ENCODE data around the gene GLP1R.
"Not testable (repeated sequence)": the region's sequence is repeated elsewhere in the genome, so short reads cannot be mapped to it uniquely, and the experiment has no call there.

Gene GLP1R

DNA sequence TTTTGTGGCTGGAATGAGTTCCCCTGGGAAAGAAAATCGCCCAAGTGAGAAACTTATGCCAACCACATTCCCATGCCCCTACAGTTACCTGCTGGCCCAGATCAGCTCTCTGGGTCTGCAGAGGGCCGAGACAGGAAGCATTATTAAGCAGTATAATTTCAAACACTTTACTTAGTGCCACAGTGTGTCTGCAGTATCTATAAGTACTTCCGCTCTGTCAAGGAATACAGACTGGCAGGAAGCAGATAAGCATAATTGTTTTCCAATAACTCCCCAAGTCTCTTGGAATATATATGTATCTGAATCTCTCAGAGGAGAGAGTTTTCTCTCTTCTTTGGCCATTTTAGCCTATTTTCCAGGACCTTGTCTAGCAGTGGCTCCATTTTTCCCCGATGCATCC, 41.5 kb downstream of the GLP1R start:
- no peak for DNase-seq

DNA sequence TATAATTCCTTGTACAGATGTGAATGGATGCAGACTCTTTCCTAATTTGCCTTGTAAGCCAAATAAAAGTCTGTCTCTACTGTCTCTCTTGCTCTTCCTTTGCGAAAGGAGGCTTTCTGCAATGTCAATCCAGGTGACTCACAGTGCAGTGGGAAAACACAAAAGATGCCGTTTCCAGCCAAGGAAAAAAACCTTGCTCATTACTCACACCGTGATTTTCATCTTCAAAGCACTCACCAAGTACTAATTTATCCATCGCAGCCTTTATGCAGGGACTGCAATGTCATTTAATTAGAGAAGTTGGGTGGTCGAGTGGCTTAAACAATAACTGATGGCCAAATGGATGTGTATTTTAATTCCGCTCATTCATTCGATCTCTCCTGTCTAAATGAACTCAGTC, 42.6 kb downstream of the GLP1R start:
- no peak for DNase-seq

DNA sequence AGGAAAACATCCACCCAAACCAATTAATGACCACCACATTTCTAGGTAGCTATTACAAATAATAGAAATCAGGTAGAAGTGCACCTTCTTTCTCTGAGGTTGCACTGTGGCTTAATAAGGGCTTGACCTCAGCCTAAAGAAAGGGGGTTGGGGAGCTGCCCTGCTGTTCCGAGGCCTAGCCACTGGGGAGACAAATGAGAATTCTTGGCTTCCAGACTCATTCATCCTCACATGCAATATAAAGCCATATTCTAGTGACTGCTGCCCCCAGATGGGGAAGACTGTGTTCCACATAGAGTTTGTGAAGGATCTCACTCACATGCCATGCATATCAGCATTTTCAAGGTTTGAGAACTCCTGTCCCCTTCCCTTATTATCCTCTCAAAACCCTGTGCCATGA, 43.5 kb downstream of the GLP1R start:
- DNase-seq: no peak

GRCh38 chr6:39093149-39093708, 44.6 kb downstream of the GLP1R start:
- no peak for DNase-seq

GRCh38 chr6:39095578-39095977, 47.0 kb downstream of the GLP1R start:
- no peak for DNase-seq

GRCh38 chr6:39100358-39100757, 51.8 kb downstream of the GLP1R start:
- DNase-seq: no peak

GRCh38 chr6:39102071-39102820, 53.7 kb downstream of the GLP1R start:
- DNase-seq: no peak

DNA sequence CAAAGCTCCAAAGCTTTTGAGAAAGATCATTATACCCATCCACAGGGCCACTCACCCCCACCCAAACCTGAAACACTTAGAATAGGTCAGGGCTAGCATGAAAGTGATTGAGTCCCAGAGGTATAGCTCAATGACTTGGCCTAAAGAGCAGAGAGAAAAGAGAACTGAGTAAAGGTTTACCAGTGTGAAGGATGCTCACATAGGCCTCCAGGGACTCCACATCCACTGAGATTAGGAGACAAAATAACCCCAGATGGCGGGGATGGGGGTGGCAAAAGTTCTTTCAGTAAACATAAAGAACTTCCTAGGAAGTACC, 54.2 kb downstream of the GLP1R start:
- DNase-seq: no peak

- no peak for DNase-seq
Observed at GRCh38 chr6:39104528-39104927, 55.9 kb downstream of the GLP1R start.

DNA sequence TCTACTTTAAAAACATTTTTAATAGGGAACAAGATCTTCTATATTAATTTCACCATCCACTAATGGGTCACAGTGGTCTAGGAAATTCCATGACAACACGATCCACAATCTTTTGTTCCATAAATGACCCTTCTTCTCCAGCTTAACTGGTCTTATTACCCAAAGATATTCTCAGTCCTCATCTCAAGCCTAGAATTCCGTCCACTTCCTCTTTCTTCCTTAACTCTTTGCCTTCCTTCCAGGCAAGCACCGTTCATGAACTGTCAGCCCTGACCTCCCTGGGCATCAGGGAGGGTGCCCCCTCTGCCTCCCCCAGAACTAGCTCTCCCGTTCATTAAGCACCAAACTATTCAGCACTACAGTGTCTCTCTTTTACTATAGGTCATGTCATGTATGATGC, 58.5 kb downstream of the GLP1R start:
- no peak for DNase-seq

DNA sequence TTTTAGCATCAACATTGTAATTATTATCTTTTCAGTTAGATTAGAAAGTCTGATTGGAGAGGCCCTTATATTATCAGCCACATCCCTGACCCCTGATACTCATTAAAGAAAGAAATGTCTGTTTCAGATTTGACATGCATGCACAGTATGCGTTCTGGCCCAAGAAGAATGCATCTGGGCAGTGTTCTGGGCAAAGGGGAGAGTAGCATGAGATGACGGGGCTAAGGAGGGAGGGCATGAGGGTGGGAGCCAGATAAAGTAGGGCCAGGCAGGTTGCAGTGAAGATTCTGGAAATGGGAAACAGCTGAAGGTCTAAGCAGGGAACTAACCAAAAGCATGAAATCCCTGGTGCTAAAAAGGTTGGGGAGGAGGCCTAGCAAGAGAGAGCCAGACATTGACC, 59.1 kb downstream of the GLP1R start:
- DNase-seq: no peak

GRCh38 chr6:39108041-39108839, 59.7 kb downstream of the GLP1R start:
- DNase-seq: no peak

DNA sequence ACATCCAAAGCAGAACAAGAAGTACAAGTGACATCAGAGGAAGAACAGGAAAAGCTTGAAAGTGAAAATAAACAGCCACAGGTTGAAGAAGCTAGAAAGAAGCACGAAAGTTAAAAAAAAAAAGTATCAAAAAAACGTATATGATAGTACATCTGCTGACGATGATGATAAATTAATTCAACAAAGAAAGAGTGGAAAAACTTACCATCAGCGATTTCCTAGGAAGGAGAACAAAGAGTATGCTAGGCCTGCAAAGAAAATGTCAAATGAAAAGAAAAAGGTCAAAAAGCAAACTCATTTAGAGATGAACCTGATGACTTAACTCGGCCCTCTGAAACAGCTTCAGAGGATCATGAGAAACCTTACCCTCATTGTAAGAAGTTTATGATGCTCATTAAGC, 62.7 kb downstream of the GLP1R start:
- no peak for DNase-seq

DNA sequence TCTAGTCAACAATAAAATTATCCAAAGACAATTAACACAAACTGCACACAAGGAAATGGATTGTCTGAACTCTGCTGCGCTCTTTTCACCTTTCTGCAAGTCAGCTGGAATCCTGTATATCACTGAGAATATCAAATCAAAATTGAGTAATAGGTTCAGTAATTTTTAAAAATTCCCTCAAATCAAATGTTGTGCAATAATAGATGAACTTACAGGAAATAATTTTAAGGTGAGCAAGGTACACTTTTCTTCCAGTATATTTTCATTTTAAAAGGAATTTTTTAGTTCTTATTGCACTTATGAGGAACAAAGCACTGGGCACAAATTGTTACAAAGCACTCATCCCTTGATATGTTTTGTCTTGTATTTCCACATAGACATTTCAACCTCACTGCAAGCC, 65.2 kb downstream of the GLP1R start:
- DNase-seq: peak; percentile 32

DNA sequence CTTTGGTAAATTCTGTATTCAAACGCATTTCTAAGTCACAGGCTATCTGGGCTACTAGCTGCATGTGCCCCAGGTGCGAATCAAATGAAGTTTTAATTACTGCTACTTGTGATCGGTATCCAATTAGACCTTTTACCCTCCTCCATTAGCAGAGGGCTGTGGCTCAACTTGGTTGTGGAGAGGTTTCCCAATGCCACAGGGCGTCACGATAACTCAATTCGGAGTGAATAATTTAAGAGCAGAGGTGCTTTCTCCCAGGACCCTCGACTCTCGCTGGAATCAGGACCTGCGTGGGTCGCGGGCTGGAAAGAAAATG, 65.8 kb downstream of the GLP1R start:
- DNase-seq: no peak

- DNase-seq: peak; percentile 90
Observed at GRCh38 chr6:39114704-39115599, 66.4 kb downstream of the GLP1R start, which contains the start of gene SAYSD1. Gene SAYSD1 (minus strand): TSS chr6:39115186. CDS start chr6:39115089, 97 bp downstream.

- no peak for DNase-seq
Observed at GRCh38 chr6:39118921-39119320, 70.3 kb downstream of the GLP1R start.

GRCh38 chr6:39124114-39124513, 75.5 kb downstream of the GLP1R start:
- no peak for DNase-seq

DNA sequence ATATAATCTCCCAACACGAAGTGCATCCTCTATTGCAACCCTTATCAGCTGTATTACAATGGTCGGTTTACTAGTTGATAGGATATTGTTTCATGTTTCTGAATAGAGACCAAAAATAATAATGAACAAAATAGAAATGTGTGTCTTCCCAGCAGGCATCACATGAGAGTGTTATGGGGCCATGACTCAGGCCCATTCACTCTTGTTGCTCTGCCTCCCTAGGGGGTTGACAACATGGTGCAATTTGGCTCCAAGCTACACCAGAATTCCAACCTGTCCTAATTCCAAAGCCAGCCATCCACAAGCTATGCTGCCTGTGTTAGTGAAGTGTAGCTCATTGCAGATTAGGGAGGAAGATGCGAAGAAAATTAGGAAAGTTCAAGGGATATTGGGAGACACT, 79.5 kb downstream of the GLP1R start:
- DNase-seq: no peak

DNA sequence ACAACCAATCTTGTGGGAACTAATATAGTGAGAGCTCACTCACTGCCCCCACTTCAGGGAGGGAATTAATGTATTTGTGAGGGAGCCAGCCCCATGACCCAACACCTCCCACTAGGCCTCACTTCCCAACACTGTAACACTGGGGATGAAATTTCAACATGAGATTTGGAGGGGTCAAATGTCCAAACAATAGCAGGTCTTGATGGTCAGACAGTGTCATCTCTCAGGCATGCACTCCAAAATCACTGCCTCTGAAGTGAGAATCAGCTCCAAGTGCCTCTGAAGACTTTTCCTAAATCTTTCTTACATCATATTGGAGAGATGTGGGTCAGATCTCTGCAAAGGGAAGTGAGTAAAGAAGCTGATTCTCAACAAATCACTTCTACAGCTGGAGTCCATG, 80.3 kb downstream of the GLP1R start:
- no peak for DNase-seq

- no peak for DNase-seq
Observed at GRCh38 chr6:39130691-39131090, 82.1 kb downstream of the GLP1R start.

DNA sequence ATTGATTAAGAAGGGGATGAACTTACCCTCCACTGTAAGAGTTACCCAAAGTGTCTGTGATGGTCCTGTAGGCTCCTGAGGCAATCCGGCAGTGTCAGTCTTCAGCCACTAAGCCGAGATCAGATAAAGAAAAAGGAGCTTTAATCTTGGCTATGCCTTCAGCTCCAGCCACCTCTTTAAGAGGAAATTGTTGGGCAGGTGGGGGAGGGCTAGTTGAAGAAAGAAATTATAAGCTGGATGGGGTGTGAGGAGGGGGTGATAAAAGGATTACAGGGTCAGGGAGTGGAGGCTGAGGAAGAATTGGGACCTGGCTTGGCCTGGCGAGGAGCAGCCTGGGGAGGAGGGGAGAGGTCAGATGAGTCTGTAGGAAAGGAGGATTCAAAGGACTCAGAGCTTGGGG, 86.2 kb downstream of the GLP1R start:
- not testable (repeated sequence) for DNase-seq

GRCh38 chr6:39136207-39136606, 87.6 kb downstream of the GLP1R start:
- DNase-seq: not testable (repeated sequence)

All from GF-D8 (cell line).